ENCODE measurements around the gene TTC13. TPM values are rescaled to one million over a fixed set of nuclear protein-coding genes. Genes with fewer than 3 reads are reported as not detected.

TTC13 gene, protein sequence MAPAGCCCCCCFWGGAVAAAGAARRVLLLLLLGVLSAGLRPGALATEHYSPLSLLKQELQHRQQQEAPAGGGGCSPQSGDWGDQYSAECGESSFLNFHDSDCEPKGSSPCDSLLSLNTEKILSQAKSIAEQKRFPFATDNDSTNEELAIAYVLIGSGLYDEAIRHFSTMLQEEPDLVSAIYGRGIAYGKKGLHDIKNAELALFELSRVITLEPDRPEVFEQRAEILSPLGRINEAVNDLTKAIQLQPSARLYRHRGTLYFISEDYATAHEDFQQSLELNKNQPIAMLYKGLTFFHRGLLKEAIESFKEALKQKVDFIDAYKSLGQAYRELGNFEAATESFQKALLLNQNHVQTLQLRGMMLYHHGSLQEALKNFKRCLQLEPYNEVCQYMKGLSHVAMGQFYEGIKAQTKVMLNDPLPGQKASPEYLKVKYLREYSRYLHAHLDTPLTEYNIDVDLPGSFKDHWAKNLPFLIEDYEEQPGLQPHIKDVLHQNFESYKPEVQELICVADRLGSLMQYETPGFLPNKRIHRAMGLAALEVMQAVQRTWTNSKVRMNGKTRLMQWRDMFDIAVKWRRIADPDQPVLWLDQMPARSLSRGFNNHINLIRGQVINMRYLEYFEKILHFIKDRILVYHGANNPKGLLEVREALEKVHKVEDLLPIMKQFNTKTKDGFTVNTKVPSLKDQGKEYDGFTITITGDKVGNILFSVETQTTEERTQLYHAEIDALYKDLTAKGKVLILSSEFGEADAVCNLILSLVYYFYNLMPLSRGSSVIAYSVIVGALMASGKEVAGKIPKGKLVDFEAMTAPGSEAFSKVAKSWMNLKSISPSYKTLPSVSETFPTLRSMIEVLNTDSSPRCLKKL
- 8.8 and 11.8 TPM in 2 replicates for total RNA-seq

DNA sequence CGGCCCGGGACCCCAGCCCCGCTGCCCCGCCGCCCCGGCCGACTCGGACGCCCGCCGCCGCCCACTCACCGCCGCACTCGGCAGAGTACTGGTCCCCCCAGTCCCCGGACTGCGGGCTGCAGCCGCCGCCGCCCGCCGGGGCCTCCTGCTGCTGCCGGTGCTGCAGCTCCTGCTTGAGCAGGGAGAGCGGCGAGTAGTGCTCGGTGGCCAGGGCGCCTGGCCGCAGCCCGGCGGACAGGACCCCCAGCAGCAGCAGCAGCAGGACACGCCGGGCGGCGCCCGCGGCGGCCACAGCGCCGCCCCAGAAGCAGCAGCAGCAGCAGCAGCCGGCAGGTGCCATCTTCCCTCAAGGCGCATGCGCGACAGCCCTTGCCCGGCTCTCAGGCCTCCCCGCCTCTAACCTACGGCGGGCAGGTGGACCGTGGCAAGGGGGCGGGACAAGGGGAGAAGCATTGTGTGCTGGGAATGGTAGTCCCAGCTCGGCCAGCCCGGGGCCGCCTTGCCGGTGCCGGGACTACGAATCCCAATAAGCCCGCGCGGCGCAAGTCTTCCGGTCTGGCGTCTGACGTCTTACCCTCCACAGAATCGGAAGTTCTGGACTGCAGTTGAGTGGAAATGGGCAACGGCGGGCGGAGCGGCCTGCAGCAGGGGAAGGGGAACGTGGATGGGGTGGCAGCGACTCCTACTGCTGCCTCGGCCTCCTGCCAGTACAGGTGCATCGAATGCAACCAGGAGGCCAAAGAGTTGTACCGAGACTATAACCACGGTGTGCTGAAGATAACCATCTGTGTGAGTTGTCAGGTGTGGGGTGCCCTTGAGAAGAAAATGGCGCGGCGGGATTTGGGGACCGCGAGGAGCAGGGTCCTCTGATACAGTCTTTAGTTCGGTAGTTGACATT, at the start of gene TTC13, which contains the start of gene ARV1:
Gene TTC13, minus strand, starts transcription at position 371 of the 898 bp plus-strand sequence. Its CDS starts 31 bp downstream, at position 340.
Gene ARV1, plus strand, starts transcription at position 604 of the 898 bp plus-strand sequence. Its CDS starts 12 bp downstream, at position 616.

DNA sequence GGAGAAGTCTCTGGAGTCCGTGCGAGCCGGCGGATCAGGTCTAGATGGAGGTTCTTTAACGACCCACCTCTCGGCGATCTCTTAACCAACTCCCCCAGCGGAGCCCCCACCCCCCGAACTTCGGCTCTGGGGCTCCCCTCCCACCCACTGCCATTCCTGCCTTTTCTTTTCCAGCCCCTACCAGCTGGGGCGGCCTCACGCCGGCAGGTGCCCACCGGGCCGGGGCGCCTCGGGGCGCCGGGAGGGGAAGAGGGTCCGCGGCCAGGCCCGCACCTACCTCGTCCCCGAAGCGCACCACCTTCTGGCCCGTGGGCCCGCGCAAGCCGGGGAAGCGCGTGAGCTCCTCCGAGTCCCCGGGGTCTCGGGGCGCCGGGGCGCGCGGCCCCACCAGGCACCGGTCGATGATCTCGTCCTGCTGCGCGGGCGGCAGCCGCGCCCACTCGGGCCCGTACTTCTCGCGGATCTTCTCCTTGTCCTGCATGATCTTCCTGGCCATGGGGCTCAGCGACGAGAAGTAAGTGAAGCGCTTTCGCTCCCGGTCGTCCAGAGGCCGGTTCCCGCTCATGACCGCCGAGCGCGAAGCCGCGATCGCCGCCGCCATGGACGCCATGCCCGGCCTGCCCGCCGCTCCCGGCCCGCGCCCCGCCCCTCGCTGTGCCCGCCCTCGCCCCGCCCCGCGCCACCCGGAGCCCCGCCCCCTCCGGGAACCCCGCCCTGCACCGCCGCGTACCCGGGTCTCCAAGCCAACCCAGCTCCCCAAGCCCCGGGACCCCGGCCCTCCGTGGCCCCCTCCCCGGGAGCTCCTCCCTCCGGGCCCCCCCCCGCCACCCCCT, 110.5 kb downstream of the TTC13 start, which contains the start of gene C1orf198:
Gene C1orf198, minus strand, starts transcription at position 619 of the 833 bp plus-strand sequence. Its CDS starts 9 bp downstream, at position 610.

Other genes with a start within 250 kb of the TTC13 start
- gene CAPN9, start 231.5 kb downstream of the TTC13 start, total RNA-seq, result 0.15 TPM in 1 of 2 replicates, not detected in the other
- 21.4 and 42.7 TPM in 2 replicates for gene C1orf198, start 110.3 kb downstream of the TTC13 start, total RNA-seq
- gene ARV1, start 233 bp upstream of the TTC13 start, total RNA-seq, result 13.1 and 20.4 TPM in 2 replicates
- gene FAM89A, start 61.4 kb upstream of the TTC13 start, total RNA-seq, result 4.9 and 7.8 TPM in 2 replicates
- under 0.01 TPM in 1 of 2 replicates, not detected in the other for gene TRIM67, start 183.2 kb upstream of the TTC13 start, total RNA-seq